Sigmoid colon (tissue), 7 donors: ENCODE measurements around the gene TSPAN3. TPM values are rescaled to one million over a fixed set of nuclear protein-coding genes. Genes with fewer than 3 reads are reported as not detected.

Experiments used
- DNase-seq: peaks from one replicate; pipeline ENCODE4 v3.0.0-alpha.2; 2019
- H3K27ac ChIP-seq, 4 donors: fragments of 200-600 bp; sonication (generic); one replicate each; pipeline ENCODE4 v1.5.1; 2016 to 2019; ENCODE audit warnings: mild to moderate bottlenecking in 1 of 4
- H3K27me3 ChIP-seq, 3 donors: fragments of 200-600 bp; sonication (generic); one replicate each; pipeline ENCODE4 v1.5.1; 2019; ENCODE audit warnings: mild to moderate bottlenecking in 1 of 3
- H3K36me3 ChIP-seq, 4 donors: fragments of 200-600 bp; sonication (generic); one replicate each; pipeline ENCODE4 v1.5.1; 2016 to 2019
- H3K4me1 ChIP-seq, 4 donors: fragments of 200-600 bp; sonication (generic); one replicate each; pipeline ENCODE4 v1.5.1; 2017 to 2019
- H3K4me3 ChIP-seq, 4 donors: fragments of 200-600 bp; sonication (generic); one replicate each; pipeline ENCODE4 v1.5.1; 2017 to 2019; ENCODE audit warnings: mild to moderate bottlenecking in 2 of 4, moderate library complexity in 1 of 4
- H3K9me3 ChIP-seq, 4 donors: fragments of 200-600 bp in 3 of 4; sonication (generic) in 3 of 4; one replicate each; pipeline versions ENCODE4 v1.5.1 to v1.6.1; 2013 to 2019
- EP300 ChIP-seq, 4 donors: sonication (generic); formaldehyde crosslinking; IDR thresholded peaks; one replicate each; pipeline ENCODE4 v1.6.1; 2017; ENCODE audit warnings: antibody characterized with exemption in 4 of 4
- POLR2A ChIP-seq, 2 donors: fragments of 450-650 bp; IDR thresholded peaks; one replicate each; pipeline ENCODE4 v1.6.1; 2016; ENCODE audit warnings: antibody characterized with exemption in 2 of 2, mild to moderate bottlenecking in 2 of 2, moderate library complexity in 2 of 2
- POLR2AphosphoS5 ChIP-seq, 4 donors: sonication (generic); formaldehyde crosslinking; IDR thresholded peaks; one replicate each; pipeline ENCODE4 v1.6.1; 2017; ENCODE audit warnings: antibody characterized with exemption in 4 of 4
- whole genome bisulfite sequencing, 2 donors: extraction: QIAGEN DNeasy Blood & Tissue Kit; methylation state at CpG; one replicate each; pipeline ENCODE4 v1.1.7; 2013; 5-methylcytosine and 5-hydroxymethylcytosine counted together
- intact Hi-C: fragments of 100-400 bp; cut with DNase I; formaldehyde crosslinking; loops from one replicate; pipeline ENCODE4 v1.15.1; 2023
- polyA plus RNA-seq, 3 donors: library from polyadenylated mRNA; stranded (reverse); fragments of 200-250 nt; gene quantifications; one replicate each; pipeline ENCODE4 v1.2.3, GENCODE V29; 2013
- total RNA-seq, 4 donors: library from RNA; depleted of rRNA; stranded (reverse); fragments of >200 nt; gene quantifications; one replicate each; pipeline ENCODE4 v1.1.0, GENCODE V29; 2016
- TF ChIP-seq, protein P1 (sequence below), 4 experiments: fragments of 450-650 bp in 3 of 4; fragments of 200-600 bp in 1 of 4; IDR thresholded peaks; one replicate each; pipeline ENCODE4 v1.5.1; 2016 to 2019; ENCODE audit warnings: antibody characterized with exemption in 4 of 4, mild to moderate bottlenecking in 3 of 4, moderate library complexity in 2 of 4
- donor health status: healthy with polysubstance abuse.
- donor health status: Bipolar disorder and iron deficiency.
- donor health status: healthy.

The TSPAN3 gene
- total and polyA plus RNA-seq, 7 donors = 129 to 402 (median 166) TPM

GRCh38 chr15:77031376-77032050, 39.4 kb downstream of the TSPAN3 start:
- Histone ChIP-seq H3K9me3 (no peaks in the 10 kb centered on the region), H3K4me3 (no peak overlapping the region), H3K36me3 (peaks cover 0 to 5% (median 0%) of the 10 kb centered on the region in 4 donors), H3K4me1 (peaks cover 0 to 19% (median 11%) of the 10 kb centered on the region in 4 donors), H3K27me3 (peaks cover 0 to 6% (median 4%) of the 10 kb centered on the region in 3 donors), H3K27ac (no peak overlapping the region)
- WGBS, 2 donors = 71 to 76% methylated on average over 12 of the region's 12 CpGs
- intact Hi-C loops = no loop called here
- TF ChIP-seq, protein P1, sequence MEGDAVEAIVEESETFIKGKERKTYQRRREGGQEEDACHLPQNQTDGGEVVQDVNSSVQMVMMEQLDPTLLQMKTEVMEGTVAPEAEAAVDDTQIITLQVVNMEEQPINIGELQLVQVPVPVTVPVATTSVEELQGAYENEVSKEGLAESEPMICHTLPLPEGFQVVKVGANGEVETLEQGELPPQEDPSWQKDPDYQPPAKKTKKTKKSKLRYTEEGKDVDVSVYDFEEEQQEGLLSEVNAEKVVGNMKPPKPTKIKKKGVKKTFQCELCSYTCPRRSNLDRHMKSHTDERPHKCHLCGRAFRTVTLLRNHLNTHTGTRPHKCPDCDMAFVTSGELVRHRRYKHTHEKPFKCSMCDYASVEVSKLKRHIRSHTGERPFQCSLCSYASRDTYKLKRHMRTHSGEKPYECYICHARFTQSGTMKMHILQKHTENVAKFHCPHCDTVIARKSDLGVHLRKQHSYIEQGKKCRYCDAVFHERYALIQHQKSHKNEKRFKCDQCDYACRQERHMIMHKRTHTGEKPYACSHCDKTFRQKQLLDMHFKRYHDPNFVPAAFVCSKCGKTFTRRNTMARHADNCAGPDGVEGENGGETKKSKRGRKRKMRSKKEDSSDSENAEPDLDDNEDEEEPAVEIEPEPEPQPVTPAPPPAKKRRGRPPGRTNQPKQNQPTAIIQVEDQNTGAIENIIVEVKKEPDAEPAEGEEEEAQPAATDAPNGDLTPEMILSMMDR (IDR thresholded peaks at IDR 0.05) = no peak
- TF ChIP-seq POLR2A (IDR thresholded peaks at IDR 0.05) = no peak
- no peak for TF ChIP-seq EP300 (IDR thresholded peaks at IDR 0.05)
- no peak for TF ChIP-seq POLR2AphosphoS5 (IDR thresholded peaks at IDR 0.05)
- DNase-seq = peak; percentile 59

- Histone ChIP-seq H3K9me3 (no peaks in the 10 kb centered on the region), H3K36me3 (peaks cover 0 to under 1% (median 0%) of the 10 kb centered on the region in 4 donors), H3K27me3 (peaks cover 0 to 6% (median 4%) of the 10 kb centered on the region in 3 donors), H3K4me1 (peaks cover 0 to 19% (median 11%) of the 10 kb centered on the region in 4 donors), H3K4me3 (no peak overlapping the region), H3K27ac (no peak overlapping the region)
- intact Hi-C loops = no loop called here
- DNase-seq = peak; percentile 61
- TF ChIP-seq POLR2AphosphoS5 (IDR thresholded peaks at IDR 0.05) (no peak), EP300 (IDR thresholded peaks at IDR 0.05) (no peak), POLR2A (IDR thresholded peaks at IDR 0.05) (no peak)
- TF ChIP-seq, protein P1 (IDR thresholded peaks at IDR 0.05) = no peak
- WGBS, 2 donors = 87 to 91% methylated on average over 10 of the region's 10 CpGs
Observed at GRCh38 chr15:77030928-77031375, 40.0 kb downstream of the TSPAN3 start.

DNA sequence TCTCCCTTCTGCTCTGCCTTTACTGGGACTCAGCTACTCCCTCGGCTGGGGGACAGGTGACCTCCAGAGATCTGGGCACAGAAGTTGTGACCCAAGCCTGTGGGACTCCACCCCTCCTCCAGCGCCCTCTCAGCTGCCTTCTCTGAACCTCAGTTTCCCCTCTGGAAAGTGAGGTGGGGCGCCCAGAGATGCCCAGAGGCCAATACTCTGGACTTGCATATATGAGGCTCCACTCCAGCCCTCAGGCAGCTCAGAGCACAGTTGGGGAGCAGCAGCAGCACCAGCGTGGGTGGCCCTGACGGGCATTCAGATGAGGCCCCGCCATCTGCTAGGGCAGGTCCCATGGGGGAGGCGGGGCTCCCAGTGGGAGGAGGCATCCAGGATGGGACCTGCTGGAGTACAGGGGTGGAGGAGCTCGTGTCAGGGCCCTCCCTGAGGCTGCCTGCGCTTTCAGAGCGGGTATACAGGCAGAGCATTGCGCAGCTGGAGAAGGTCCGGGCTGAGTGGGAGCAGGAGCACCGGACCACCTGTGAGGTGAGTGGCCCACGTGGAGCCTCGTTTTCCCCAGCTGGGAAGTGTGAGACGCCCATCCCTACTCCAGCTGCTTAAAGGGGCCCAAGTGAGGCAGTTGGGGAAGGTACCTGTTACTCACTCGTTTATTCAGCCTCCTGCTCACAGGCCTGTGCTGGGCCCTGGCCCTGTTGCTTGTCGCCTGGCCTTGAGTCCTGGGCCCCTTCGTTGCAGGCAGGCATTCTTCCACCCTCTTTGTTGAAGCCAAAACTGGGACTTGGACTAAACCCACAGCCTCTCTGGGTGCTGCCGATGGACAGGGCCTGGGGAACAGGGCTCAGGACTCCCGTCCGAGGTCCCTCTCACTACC, 40.6 kb downstream of the TSPAN3 start:
- DNase-seq = peak; percentile 60
- no peak overlapping the region for H3K27ac ChIP-seq
- intact Hi-C loops = no loop called here
- H3K9me3 ChIP-seq = no peaks in the 10 kb centered on the region
- no peak overlapping the region for H3K4me3 ChIP-seq
- peaks cover 0 to 6% (median 4%) of the 10 kb centered on the region in 3 donors for H3K27me3 ChIP-seq
- peaks cover 0 to 18% (median 11%) of the 10 kb centered on the region in 4 donors for H3K4me1 ChIP-seq
- no peaks in the 10 kb centered on the region for H3K36me3 ChIP-seq
- WGBS, 2 donors = 63 to 76% methylated on average over 22 of the region's 22 CpGs
- TF ChIP-seq POLR2A (IDR thresholded peaks at IDR 0.05) (no peak), EP300 (IDR thresholded peaks at IDR 0.05) (no peak), POLR2AphosphoS5 (IDR thresholded peaks at IDR 0.05) (no peak)
- TF ChIP-seq, protein P1 (IDR thresholded peaks at IDR 0.05) = no peak

GRCh38 chr15:77029166-77030047, 41.5 kb downstream of the TSPAN3 start:
- 34 to 72% methylated on average over 21 of the region's 21 CpGs for WGBS, 2 donors
- H3K4me3 ChIP-seq = no peak overlapping the region
- TF ChIP-seq, protein P1 (IDR thresholded peaks at IDR 0.05) = no peak
- no peak for TF ChIP-seq POLR2A (IDR thresholded peaks at IDR 0.05)
- no peak for TF ChIP-seq POLR2AphosphoS5 (IDR thresholded peaks at IDR 0.05)
- TF ChIP-seq EP300 (IDR thresholded peaks at IDR 0.05) = no peak
- no peak overlapping the region for H3K27ac ChIP-seq
- no peaks in the 10 kb centered on the region for H3K36me3 ChIP-seq
- H3K9me3 ChIP-seq = no peaks in the 10 kb centered on the region
- H3K4me1 ChIP-seq = peaks cover 0 to 12% (median 9%) of the 10 kb centered on the region in 4 donors
- peaks cover 0 to 6% (median 4%) of the 10 kb centered on the region in 3 donors for H3K27me3 ChIP-seq
- peak; percentile 49 for DNase-seq
- intact Hi-C loops = no loop called here
